GM18508 (cell line): ENCODE results near the gene TENM3.

Experiments used
- ATAC-seq: cut with Tn5 transposase; IDR thresholded peaks from one replicate; pipeline ENCODE4 v1.9.1; 2021; ENCODE audit warnings: moderate number of reproducible peaks; ENCODE audit not compliant: insufficient read depth, unreplicated experiment

Gene TENM3

GRCh38 chr4:182698212-182698611 is 455.0 kb downstream of the TENM3 start:
- no peak for ATAC-seq

GRCh38 chr4:182699201-182699600 is 456.0 kb downstream of the TENM3 start:
- no peak for ATAC-seq

- no peak for ATAC-seq
Measured at GRCh38 chr4:182699795-182700194, 456.6 kb downstream of the TENM3 start.

GRCh38 chr4:182700362-182701160 is 457.4 kb downstream of the TENM3 start:
- ATAC-seq: no peak

- no peak for ATAC-seq
Measured at GRCh38 chr4:182704077-182704476, 460.9 kb downstream of the TENM3 start.

- no peak for ATAC-seq
Measured at GRCh38 chr4:182704948-182705347, 461.7 kb downstream of the TENM3 start.

DNA sequence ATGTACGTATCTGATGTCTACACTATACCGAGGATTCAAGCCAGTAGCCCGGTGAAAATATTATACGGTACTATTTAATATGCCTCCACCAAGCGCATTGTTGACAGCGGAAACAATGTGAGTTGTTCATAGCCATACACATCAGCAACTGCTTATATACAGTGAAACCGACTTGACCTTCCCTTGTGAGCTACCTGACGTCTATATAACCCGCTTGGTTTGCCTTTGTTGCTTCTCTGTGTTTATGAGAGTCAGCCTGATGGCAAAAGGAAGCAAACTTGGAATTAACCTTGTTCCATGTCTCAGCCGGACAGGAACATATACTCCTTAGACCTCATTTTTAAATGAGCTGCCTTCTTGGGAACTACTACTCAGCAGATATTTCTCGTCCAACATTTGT is 462.2 kb downstream of the TENM3 start:
- ATAC-seq: no peak

DNA sequence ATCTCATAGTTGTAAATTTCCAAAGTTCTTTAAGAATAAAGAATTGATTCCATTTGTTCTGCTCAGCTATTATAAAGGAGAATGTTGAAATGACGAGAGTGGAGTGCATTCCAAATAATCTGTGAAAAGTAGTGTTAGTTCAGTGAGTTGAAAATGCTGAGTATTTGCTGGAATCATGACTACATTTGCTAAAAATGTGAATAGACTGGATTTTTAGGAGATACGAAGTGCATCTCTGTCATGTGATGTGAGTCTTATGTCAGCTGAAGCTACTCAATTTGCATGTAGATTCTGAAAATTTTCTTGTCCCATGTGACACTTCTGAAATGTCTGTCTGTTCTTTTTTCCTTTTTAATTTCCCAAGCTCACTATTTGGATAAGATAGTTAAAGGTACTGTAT is 468.0 kb downstream of the TENM3 start:
- ATAC-seq: no peak

- no peak for ATAC-seq
Measured at GRCh38 chr4:182715548-182715947, 472.3 kb downstream of the TENM3 start.

GRCh38 chr4:182716192-182716591 is 473.0 kb downstream of the TENM3 start:
- ATAC-seq: no peak

DNA sequence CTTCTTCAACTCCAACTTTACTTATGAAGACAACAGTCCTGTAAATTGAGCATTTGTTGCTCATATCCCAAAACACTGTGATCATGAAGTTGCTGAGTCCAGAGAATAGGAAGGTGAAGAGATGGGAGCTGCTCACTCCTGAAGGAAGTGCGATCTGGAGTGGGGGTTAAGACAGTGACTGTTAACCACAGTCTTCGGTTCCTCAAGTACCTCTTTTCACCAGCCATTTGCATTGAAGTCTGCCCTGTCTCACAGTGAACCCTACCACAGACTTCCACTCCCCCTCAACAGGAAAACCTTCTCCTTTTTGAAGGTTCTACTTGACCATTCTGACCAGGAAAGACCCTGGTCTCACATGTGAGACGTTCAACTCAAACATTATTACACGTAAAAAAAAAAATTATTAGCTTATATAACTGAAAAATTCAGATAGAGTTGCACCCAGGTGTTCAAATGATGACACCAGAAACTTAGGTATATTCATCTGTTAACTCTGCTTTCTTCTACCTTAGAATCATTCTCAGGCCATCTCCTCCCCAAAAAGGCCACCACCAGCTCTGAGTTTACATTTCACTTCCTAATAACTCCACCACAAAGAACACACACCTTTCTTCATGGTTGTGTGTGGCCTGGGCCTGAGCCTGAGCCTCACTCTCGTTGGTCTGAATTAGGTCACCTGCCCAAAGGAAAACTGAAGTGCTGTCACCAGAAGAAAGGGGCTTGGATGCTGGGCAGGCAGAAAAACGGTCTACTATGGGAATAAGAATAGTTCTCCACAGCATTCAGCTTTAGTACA is 474.8 kb downstream of the TENM3 start:
- ATAC-seq: no peak

DNA sequence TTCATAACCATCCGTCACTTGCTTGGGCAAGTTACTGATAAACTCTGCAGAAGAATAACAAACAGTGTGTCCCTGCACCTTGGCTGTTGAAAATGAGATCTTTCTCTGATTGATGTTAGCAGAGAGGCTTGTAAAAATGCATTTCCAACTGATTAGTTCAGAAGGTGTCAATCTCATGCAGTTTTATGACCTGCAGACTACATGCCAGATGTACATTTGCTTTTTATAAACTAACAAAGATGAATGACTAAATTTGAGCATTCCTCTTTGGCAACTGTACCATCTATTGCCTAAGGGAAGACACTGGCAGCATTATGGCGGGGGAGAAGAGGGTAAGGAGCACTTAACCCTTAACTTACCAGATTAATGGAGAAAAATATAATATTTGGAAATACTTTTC is 481.2 kb downstream of the TENM3 start:
- ATAC-seq: no peak

- ATAC-seq: no peak
Measured at GRCh38 chr4:182729516-182729915, 486.3 kb downstream of the TENM3 start.

DNA sequence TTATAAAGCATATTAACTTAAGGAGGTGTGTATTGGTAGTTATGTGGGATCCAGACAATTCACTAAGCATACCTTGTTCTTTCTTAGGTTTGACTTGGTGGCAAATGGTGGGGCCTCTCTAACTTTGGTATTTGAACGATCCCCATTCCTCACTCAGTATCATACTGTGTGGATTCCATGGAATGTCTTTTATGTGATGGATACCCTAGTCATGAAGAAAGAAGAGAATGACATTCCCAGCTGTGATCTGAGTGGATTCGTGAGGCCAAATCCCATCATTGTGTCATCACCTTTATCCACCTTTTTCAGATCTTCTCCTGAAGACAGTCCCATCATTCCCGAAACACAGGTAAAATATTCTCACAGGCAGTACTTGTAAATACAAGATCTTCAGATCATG is 487.6 kb downstream of the TENM3 start:
- ATAC-seq: no peak

- ATAC-seq: no peak
Measured at GRCh38 chr4:182736207-182736606, 493.0 kb downstream of the TENM3 start.

DNA sequence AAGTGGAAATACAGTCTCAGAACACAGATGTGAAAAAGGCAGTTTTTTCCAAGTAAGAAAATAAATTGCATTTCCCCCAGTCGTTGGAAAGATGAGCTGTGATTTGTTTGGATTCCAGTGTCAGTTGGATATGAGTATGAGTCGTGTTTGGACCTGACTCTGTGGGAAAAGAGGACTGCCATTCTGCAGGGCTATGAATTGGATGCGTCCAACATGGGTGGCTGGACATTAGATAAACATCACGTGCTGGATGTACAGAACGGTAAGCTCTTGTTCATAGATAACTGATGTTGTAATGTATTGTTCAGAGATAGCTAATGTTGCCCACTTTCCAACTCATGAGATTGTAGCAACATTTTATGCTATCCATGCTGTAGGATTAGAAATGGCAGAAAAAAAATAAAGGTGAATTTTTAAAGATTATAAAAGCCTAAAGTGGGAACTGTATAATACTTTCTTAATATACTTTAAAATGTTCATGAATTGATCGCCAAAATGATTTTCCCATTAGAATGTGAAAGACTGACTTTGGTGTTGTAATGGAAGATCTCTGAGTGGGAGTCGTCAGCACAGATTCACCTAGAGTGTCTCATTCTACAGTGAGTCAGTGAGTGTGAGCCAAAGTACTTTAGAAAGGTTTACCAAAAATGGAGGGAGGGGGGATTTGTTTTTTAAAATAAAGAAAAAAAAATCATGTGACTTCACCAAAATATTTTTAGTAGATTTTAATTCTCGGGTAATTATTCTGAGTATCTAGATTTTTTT is 495.3 kb downstream of the TENM3 start:
- ATAC-seq: no peak

- ATAC-seq: no peak
Measured at GRCh38 chr4:182740256-182740655, 497.1 kb downstream of the TENM3 start.

- ATAC-seq: no peak
Measured at GRCh38 chr4:182741054-182741453, 497.9 kb downstream of the TENM3 start.

DNA sequence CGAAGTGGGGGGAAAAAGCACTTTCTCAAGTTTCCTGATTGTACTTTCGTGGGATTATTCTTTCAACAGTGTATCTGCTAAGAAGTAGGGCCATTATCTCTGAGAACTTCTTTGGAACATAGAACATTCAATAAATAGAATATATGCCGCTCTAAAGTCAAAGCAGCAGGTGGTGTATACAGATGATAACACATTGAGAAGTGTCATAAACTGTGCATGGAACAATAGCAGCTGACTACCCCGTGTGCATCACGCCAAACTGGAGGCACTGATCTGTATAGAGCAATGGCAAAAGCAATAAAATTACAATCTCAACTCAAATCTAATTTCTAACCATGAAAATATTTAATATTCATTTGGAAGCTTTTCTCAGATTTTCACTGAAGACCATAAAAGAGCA is 498.7 kb downstream of the TENM3 start:
- ATAC-seq: no peak

GRCh38 chr4:182743815-182744214 is 500.6 kb downstream of the TENM3 start:
- no peak for ATAC-seq

- no peak for ATAC-seq
Measured at GRCh38 chr4:182745237-182745636, 502.0 kb downstream of the TENM3 start.
